Ishikawa (cell line): Measurements from ENCODE around the gene IL12RB2.

Experiments used
- CEBPB ChIP-seq: IDR thresholded peaks from 2 replicates; pipeline ENCODE4 v1.6.1; 2012
- CREB1 ChIP-seq: IDR thresholded peaks from 2 replicates; pipeline ENCODE4 v1.6.1; 2012; ENCODE audit warnings: low read depth
- EGR1 ChIP-seq: IDR thresholded peaks from 2 replicates; pipeline ENCODE4 v1.6.1; 2012
- EP300 ChIP-seq: IDR thresholded peaks from 2 replicates; pipeline ENCODE4 v1.6.1; 2012; ENCODE audit warnings: borderline replicate concordance
- FOXM1 ChIP-seq: IDR thresholded peaks from 2 replicates; pipeline ENCODE4 v1.6.1; 2012; ENCODE audit warnings: low read depth, borderline replicate concordance
- MAX ChIP-seq: IDR thresholded peaks from 2 replicates; pipeline ENCODE4 v1.6.1; 2012
- NFIC ChIP-seq: IDR thresholded peaks from 2 replicates; pipeline ENCODE4 v1.6.1; 2012
- RAD21 ChIP-seq: IDR thresholded peaks from 2 replicates; pipeline ENCODE4 v1.6.1; 2012; ENCODE audit warnings: low read depth
- REST ChIP-seq: IDR thresholded peaks from 2 replicates; pipeline ENCODE4 v1.6.1; 2012; ENCODE audit warnings: low read depth, mild to moderate bottlenecking
- TAF1 ChIP-seq: IDR thresholded peaks from 2 replicates; pipeline ENCODE4 v1.6.1; 2012; ENCODE audit warnings: low read depth, mild to moderate bottlenecking
- TCF12 ChIP-seq: IDR thresholded peaks from 2 replicates; pipeline ENCODE4 v1.6.1; 2012; ENCODE audit warnings: low read depth
- TEAD4 ChIP-seq: IDR thresholded peaks from 2 replicates; pipeline ENCODE4 v1.6.1; 2012
- USF1 ChIP-seq: IDR thresholded peaks from 2 replicates; pipeline ENCODE4 v1.6.1; 2012
- YY1 ChIP-seq: IDR thresholded peaks from 2 replicates; pipeline ENCODE4 v1.6.1; 2012; ENCODE audit warnings: low read depth
- ZBTB7A ChIP-seq: IDR thresholded peaks from 2 replicates; pipeline ENCODE4 v1.6.1; 2012; ENCODE audit warnings: low read depth

The IL12RB2 gene

GRCh38 chr1:67307251-67308060 lies at the start of gene IL12RB2:
Gene IL12RB2 (plus strand): TSS chr1:67307873. CDS start chr1:67320369, 12,496 bp downstream.
- TF ChIP-seq CEBPB, result no peak
- TF ChIP-seq TEAD4, result no peak
- no peak for TF ChIP-seq USF1
- TF ChIP-seq EGR1, result no peak
- TF ChIP-seq MAX, result no peak
- TF ChIP-seq REST, result no peak
- no peak for TF ChIP-seq RAD21
- TF ChIP-seq FOXM1, result no peak
- no peak for TF ChIP-seq NFIC
- no peak for TF ChIP-seq CREB1
- no peak for TF ChIP-seq ZBTB7A
- no peak for TF ChIP-seq EP300
- no peak for TF ChIP-seq YY1
- no peak for TF ChIP-seq TAF1

GRCh38 chr1:67261680-67262079 lies 46.0 kb upstream of the IL12RB2 start:
- TF ChIP-seq TAF1, result no peak
- no peak for TF ChIP-seq TEAD4
- no peak for TF ChIP-seq TCF12
- TF ChIP-seq USF1, result no peak
- no peak for TF ChIP-seq FOXM1
- TF ChIP-seq EP300, result no peak
- no peak for TF ChIP-seq RAD21
- no peak for TF ChIP-seq CREB1
- TF ChIP-seq ZBTB7A, result no peak
- no peak for TF ChIP-seq YY1
- TF ChIP-seq EGR1, result no peak
- no peak for TF ChIP-seq NFIC
- TF ChIP-seq CEBPB, result no peak
- no peak for TF ChIP-seq MAX
- TF ChIP-seq REST, result no peak

- TF ChIP-seq REST (no peak), TAF1 (no peak), ZBTB7A (no peak), EP300 (no peak), CREB1 (no peak), RAD21 (no peak), FOXM1 (no peak), YY1 (no peak), EGR1 (no peak), NFIC (no peak), USF1 (no peak), MAX (no peak), TCF12 (no peak), CEBPB (no peak), TEAD4 (no peak)
Observed at GRCh38 chr1:67262735-67263134, 44.9 kb upstream of the IL12RB2 start.
